Cardiac muscle cell (in vitro differentiated cells and primary cell): ENCODE data around the gene PLD5. TPM values are rescaled to one million over a fixed set of nuclear protein-coding genes. Genes with fewer than 3 reads are reported as not detected.

Experiments
- DNase-seq, 2 donors: peaks; one replicate each; pipeline versions ENCODE4 v3.0.0 to v3.0.0-alpha.2; 2010 to 2017; ENCODE audit warnings: low read depth in 1 of 2, low spot score in 1 of 2
- H3K27ac ChIP-seq: fragments of 200-600 bp; sonication (generic); 2 replicates; pipeline ENCODE4 v1.5.1; 2016
- H3K27me3 ChIP-seq: fragments of 200-600 bp; sonication (generic); 2 replicates; pipeline ENCODE4 v1.6.0; 2016; ENCODE audit warnings: control low read depth
- H3K36me3 ChIP-seq: fragments of 200-600 bp; sonication (generic); 2 replicates; pipeline ENCODE4 v1.5.1; 2016; ENCODE audit warnings: control low read depth
- H3K4me1 ChIP-seq: fragments of 200-600 bp; sonication (generic); 2 replicates; pipeline ENCODE4 v1.8.1; 2017; ENCODE audit warnings: low read depth, mild to moderate bottlenecking, mixed run types
- H3K4me3 ChIP-seq: fragments of 200-600 bp; sonication (generic); 2 replicates; pipeline ENCODE4 v1.5.1; 2016; ENCODE audit warnings: mild to moderate bottlenecking
- H3K9me3 ChIP-seq: fragments of 200-600 bp; sonication (generic); 2 replicates; pipeline ENCODE4 v1.5.1; 2017; ENCODE audit warnings: low read depth, mild to moderate bottlenecking, control low read depth
- CTCF ChIP-seq: IDR thresholded peaks from 2 replicates; pipeline ENCODE4 v1.5.1; 2012; ENCODE audit warnings: low read depth, mild to moderate bottlenecking, low read length
- polyA plus RNA-seq: library from polyadenylated mRNA; unstranded; fragments of >200 nt; fragmentation: Nextera tagmentation; extraction: Ambion mirVana; gene quantifications from 2 replicates; pipeline ENCODE4 v1.2.1, GENCODE V29; 2016
- total RNA-seq: library from RNA; depleted of rRNA; stranded (reverse); fragments of >200 nt; gene quantifications from 2 replicates; pipeline ENCODE4 v1.2.3, GENCODE V29; 2016

Gene PLD5
- total and polyA plus RNA-seq, 2 experiments from 2014 or later = 0.03 to 0.06 TPM

GRCh38 chr1:242140836-242141235, 383.7 kb downstream of the PLD5 start:
- Histone ChIP-seq H3K4me3 (no peak overlapping the region), H3K9me3 (no peaks in the 10 kb centered on the region), H3K27me3 (no peaks in the 10 kb centered on the region), H3K36me3 (no peaks in the 10 kb centered on the region), H3K27ac (no peak overlapping the region), H3K4me1 (no peaks in the 10 kb centered on the region)
- TF ChIP-seq CTCF = no peak
- DNase-seq = no peak

- Histone ChIP-seq H3K27me3 (no peaks in the 10 kb centered on the region), H3K4me1 (no peaks in the 10 kb centered on the region), H3K9me3 (no peaks in the 10 kb centered on the region), H3K27ac (no peak overlapping the region), H3K36me3 (no peaks in the 10 kb centered on the region), H3K4me3 (no peak overlapping the region)
- TF ChIP-seq CTCF = no peak
- DNase-seq = no peak
Observed at GRCh38 chr1:242139986-242140385, 384.5 kb downstream of the PLD5 start.

DNA sequence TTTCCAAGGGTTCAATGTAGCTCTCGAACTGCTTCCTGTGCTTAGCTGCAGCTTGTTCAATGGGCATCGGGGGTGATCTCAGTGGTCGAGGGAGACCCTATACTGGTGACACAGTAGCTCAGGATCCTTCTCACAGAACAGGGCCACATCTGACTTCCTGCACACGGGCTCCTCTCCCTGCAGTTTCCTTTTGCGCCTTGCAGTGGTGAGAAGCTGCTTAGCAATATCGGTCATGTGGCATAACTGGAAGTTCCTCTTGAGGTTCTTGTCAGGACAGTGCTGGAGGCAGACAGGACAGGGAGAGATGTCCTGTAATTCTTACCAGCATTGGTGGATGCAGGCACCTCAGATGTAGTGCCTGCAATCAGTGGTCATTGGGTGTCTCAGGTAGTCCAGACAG, 385.1 kb downstream of the PLD5 start:
- Histone ChIP-seq H3K9me3 (no peaks in the 10 kb centered on the region), H3K4me1 (no peaks in the 10 kb centered on the region), H3K36me3 (no peaks in the 10 kb centered on the region), H3K4me3 (no peak overlapping the region), H3K27ac (no peak overlapping the region), H3K27me3 (no peaks in the 10 kb centered on the region)
- no peak for DNase-seq
- TF ChIP-seq CTCF = no peak

DNA sequence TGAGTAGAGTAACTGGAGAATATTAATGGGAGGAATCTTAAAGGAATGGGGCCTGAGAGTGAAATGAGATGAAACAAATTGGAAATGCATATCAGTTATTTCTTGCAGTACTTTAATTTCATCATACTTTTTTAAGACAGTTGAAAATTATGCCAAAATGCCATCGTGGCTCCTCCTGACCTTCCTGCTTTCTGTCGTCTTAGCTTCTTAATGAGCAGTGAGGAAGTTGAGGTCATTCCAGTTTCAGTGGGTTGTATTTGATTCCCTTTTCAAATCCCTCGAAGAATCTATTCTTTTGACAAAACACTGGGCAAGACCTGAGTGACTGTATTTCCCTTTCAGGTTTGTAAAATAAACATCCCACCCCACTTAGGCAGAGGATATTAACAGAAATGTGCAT, 390.7 kb downstream of the PLD5 start:
- no peak overlapping the region for H3K27ac ChIP-seq
- no peaks in the 10 kb centered on the region for H3K27me3 ChIP-seq
- H3K4me1 ChIP-seq = no peaks in the 10 kb centered on the region
- TF ChIP-seq CTCF = no peak
- H3K4me3 ChIP-seq = no peak overlapping the region
- no peak for DNase-seq
- H3K9me3 ChIP-seq = no peaks in the 10 kb centered on the region
- H3K36me3 ChIP-seq = no peaks in the 10 kb centered on the region

DNA sequence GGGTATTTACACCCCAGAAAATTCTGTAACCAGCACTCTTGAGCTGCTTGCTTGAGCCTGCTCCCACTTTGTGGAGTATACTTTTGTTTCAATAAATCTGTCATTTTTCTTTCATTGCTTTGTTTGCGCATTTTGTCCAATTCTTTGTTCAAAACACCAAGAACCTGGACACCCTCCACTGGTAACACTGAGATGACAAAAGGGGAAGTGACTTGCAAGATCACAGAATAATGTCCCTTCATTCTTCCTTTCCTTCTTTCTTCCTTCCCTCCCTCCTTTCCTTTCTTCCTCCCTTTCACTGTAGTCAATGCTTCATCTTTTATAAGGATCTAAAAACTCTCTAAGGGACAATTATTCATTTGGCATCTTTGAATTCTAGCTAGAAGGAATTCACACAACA, 391.1 kb downstream of the PLD5 start:
- no peak for TF ChIP-seq CTCF
- Histone ChIP-seq H3K36me3 (no peaks in the 10 kb centered on the region), H3K9me3 (no peaks in the 10 kb centered on the region), H3K27me3 (no peaks in the 10 kb centered on the region), H3K4me1 (no peaks in the 10 kb centered on the region), H3K4me3 (no peak overlapping the region), H3K27ac (no peak overlapping the region)
- DNase-seq = no peak

DNA sequence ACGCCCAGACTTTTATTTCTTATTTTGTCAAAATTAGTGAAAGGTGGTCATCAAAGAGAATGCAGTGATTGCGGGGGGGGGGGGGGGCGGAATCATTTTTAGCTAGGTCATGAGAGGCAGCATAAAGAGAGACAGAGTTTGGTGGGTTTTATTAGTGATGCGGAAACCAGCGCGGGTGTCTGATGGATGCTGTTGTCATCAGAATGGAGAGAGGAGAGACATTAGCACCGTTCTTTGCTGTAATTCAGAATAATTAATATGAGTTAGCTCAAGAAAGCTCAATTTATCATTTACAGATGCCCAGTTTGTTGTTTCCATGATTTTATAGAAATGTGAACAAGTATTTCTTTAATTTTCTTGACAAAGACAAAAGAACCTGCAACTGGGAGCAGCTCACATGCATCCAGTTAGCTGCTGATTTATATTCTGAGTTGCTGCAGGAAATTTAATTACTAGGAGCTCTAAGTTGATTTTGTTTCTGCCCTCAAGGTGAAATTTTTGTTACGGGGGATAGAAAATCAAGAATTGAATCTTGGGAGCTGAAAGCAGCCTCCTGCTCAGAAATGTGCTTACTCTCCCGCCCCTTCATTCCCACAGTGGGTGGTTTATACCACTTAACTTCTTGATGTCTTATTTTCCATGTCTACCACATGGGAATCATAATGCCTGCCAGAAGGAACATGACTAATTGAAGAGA, 392.2 kb downstream of the PLD5 start:
- H3K36me3 ChIP-seq = no peaks in the 10 kb centered on the region
- no peaks in the 10 kb centered on the region for H3K4me1 ChIP-seq
- H3K27me3 ChIP-seq = no peaks in the 10 kb centered on the region
- TF ChIP-seq CTCF = no peak
- DNase-seq = no peak
- no peak overlapping the region for H3K27ac ChIP-seq
- no peaks in the 10 kb centered on the region for H3K9me3 ChIP-seq
- H3K4me3 ChIP-seq = no peak overlapping the region
